KMS-11 (cell line): ENCODE measurements around the gene SLC4A1.
A peak's percentile ranks its signal among the peaks of the same experiment; 100 is the strongest.

Experiments used
- H2AFZ ChIP-seq: fragments of 200-600 bp; sonication (generic); 2 replicates; pipeline ENCODE4 v1.6.1; 2016; ENCODE audit warnings: antibody characterized with exemption, mixed run types, low read depth
- H3K27ac ChIP-seq: fragments of 200-600 bp; sonication (generic); 2 replicates; pipeline ENCODE4 v1.6.1; 2016; ENCODE audit warnings: mild to moderate bottlenecking, mixed run types
- H3K27me3 ChIP-seq: fragments of 200-600 bp; sonication (generic); 2 replicates; pipeline ENCODE4 v1.6.1; 2017; ENCODE audit warnings: mild to moderate bottlenecking, low read depth, mixed run types, moderate library complexity; ENCODE audit not compliant: insufficient read depth
- H3K36me3 ChIP-seq: fragments of 200-600 bp; sonication (generic); 2 replicates; pipeline ENCODE4 v1.6.1; 2017; ENCODE audit warnings: mild to moderate bottlenecking, mixed run types; ENCODE audit not compliant: insufficient read depth
- H3K4me1 ChIP-seq: fragments of 200-600 bp; sonication (generic); 2 replicates; pipeline ENCODE4 v1.6.1; 2016; ENCODE audit warnings: mild to moderate bottlenecking, low read depth, mixed run types; ENCODE audit not compliant: poor library complexity, severe bottlenecking
- H3K4me2 ChIP-seq: fragments of 200-600 bp; sonication (generic); 2 replicates; pipeline ENCODE4 v1.7.0; 2016; ENCODE audit warnings: mild to moderate bottlenecking, mixed run types
- H3K4me3 ChIP-seq: fragments of 200-600 bp; sonication (generic); IDR thresholded peaks from 2 replicates; pipeline ENCODE4 v1.6.1; 2017; ENCODE audit warnings: low read depth, low read length, mixed read lengths; ENCODE audit not compliant: insufficient read depth
- H3K79me2 ChIP-seq: fragments of 200-600 bp; sonication (generic); 2 replicates; pipeline ENCODE4 v1.6.1; 2016; ENCODE audit warnings: low read depth, mixed run types; ENCODE audit not compliant: insufficient read depth
- H3K9ac ChIP-seq: fragments of 200-600 bp; sonication (generic); 2 replicates; pipeline ENCODE4 v1.6.1; 2016; ENCODE audit warnings: mild to moderate bottlenecking, mixed run types
- H4K20me1 ChIP-seq: fragments of 200-600 bp; sonication (generic); 2 replicates; pipeline ENCODE4 v1.6.1; 2016; ENCODE audit warnings: mild to moderate bottlenecking, mixed run types; ENCODE audit not compliant: insufficient read depth
- CTCF ChIP-seq: fragments of 200-600 bp; sonication (generic); conservative IDR thresholded peaks from 2 replicates; pipeline ENCODE4 v1.6.1; 2017; ENCODE audit warnings: low read depth, mild to moderate bottlenecking, antibody characterized with exemption, low read length, moderate library complexity, mixed read lengths

The SLC4A1 gene

GRCh38 chr17:44310609-44311376 is 42.9 kb upstream of the SLC4A1 start:
- Histone ChIP-seq H3K4me3 (no peak overlapping the region), H3K9ac (no peak overlapping the region), H3K27ac (no peak overlapping the region), H3K27me3 (peaks cover 57% of the 10 kb centered on the region), H3K4me1 (peaks cover 6% of the 10 kb centered on the region), H3K4me2 (no peak overlapping the region), H2AFZ (no peak overlapping the region), H4K20me1 (no peaks in the 10 kb centered on the region), H3K79me2 (no peaks in the 10 kb centered on the region), H3K36me3 (no peaks in the 10 kb centered on the region)
- no peak for TF ChIP-seq CTCF

- no peaks in the 10 kb centered on the region for H3K36me3 ChIP-seq
- H3K27ac ChIP-seq, result no peak overlapping the region
- H4K20me1 ChIP-seq, result no peaks in the 10 kb centered on the region
- peaks cover 6% of the 10 kb centered on the region for H3K4me1 ChIP-seq
- H3K9ac ChIP-seq, result no peak overlapping the region
- TF ChIP-seq CTCF, result no peak
- no peaks in the 10 kb centered on the region for H3K79me2 ChIP-seq
- no peak overlapping the region for H2AFZ ChIP-seq
- H3K4me2 ChIP-seq, result no peak overlapping the region
- H3K27me3 ChIP-seq, result peaks cover 63% of the 10 kb centered on the region
- no peak overlapping the region for H3K4me3 ChIP-seq
Observed at GRCh38 chr17:44310188-44310587, 42.3 kb upstream of the SLC4A1 start.

- Histone ChIP-seq H3K36me3 (no peaks in the 10 kb centered on the region), H3K27ac (no peak overlapping the region), H3K4me3 (no peak overlapping the region), H3K4me1 (peaks cover 6% of the 10 kb centered on the region), H3K79me2 (no peaks in the 10 kb centered on the region), H2AFZ (no peak overlapping the region), H3K27me3 (peaks cover 64% of the 10 kb centered on the region), H3K4me2 (no peak overlapping the region; the same call in 1 of the 2 replicates), H3K9ac (no peak overlapping the region), H4K20me1 (no peaks in the 10 kb centered on the region)
- TF ChIP-seq CTCF, result no peak
Observed at GRCh38 chr17:44309472-44309871, 41.5 kb upstream of the SLC4A1 start.

DNA sequence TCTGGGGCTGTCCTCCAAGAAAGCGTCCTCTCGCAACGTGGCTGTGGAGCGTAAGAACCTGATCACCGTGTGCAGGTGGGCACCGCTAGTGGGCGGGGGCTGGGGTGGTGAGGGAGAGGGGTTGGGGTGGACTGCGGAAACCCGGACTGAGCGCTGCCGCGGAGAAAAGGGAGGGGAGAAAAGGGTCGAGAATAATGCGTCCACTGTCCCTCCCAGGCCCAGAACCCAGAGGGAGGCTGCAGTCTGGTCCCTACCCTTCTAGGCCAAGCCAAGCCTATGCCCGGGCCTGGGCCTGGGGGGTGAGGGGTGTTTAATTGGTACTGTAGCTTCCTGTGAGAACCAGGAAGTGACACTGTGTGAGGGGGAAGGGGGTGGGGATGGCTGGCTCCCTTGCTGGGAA is 40.9 kb upstream of the SLC4A1 start:
- peaks cover 6% of the 10 kb centered on the region for H3K4me1 ChIP-seq
- no peak overlapping the region for H3K4me3 ChIP-seq
- no peak overlapping the region for H2AFZ ChIP-seq
- H3K79me2 ChIP-seq, result no peaks in the 10 kb centered on the region
- no peak overlapping the region for H3K27ac ChIP-seq
- peaks cover 58% of the 10 kb centered on the region for H3K27me3 ChIP-seq
- H3K9ac ChIP-seq, result no peak overlapping the region
- peak overlapping the region; percentile 36; the same call in 1 of the 2 replicates for H3K4me2 ChIP-seq
- TF ChIP-seq CTCF, result no peak
- no peaks in the 10 kb centered on the region for H3K36me3 ChIP-seq
- no peaks in the 10 kb centered on the region for H4K20me1 ChIP-seq
